HG02678 (cell line): ENCODE measurements around the gene ZSCAN31.
"Not testable (repeated sequence)": the region's sequence is repeated elsewhere in the genome, so short reads cannot be mapped to it uniquely, and the experiment has no call there.

ENCODE experiments used
- ATAC-seq: cut with Tn5 transposase; IDR thresholded peaks from one replicate; pipeline ENCODE4 v1.9.1; 2021; ENCODE audit warnings: mild to moderate bottlenecking, moderate library complexity; ENCODE audit not compliant: unreplicated experiment

Gene ZSCAN31

GRCh38 chr6:28323813-28324424 is 12.0 kb downstream of the ZSCAN31 start:
- no peak for ATAC-seq

- no peak for ATAC-seq
Observed at GRCh38 chr6:28322661-28323060, 13.3 kb downstream of the ZSCAN31 start.

- ATAC-seq: not testable (repeated sequence)
Observed at GRCh38 chr6:28317866-28318265, 18.1 kb downstream of the ZSCAN31 start.

GRCh38 chr6:28315628-28316027 is 20.3 kb downstream of the ZSCAN31 start:
- no peak for ATAC-seq

GRCh38 chr6:28312939-28313338 is 23.0 kb downstream of the ZSCAN31 start:
- no peak for ATAC-seq

- no peak for ATAC-seq
Observed at GRCh38 chr6:28311139-28311823, 24.7 kb downstream of the ZSCAN31 start.

GRCh38 chr6:28306363-28306762 is 29.6 kb downstream of the ZSCAN31 start:
- ATAC-seq: not testable (repeated sequence)

GRCh38 chr6:28303570-28303969 is 32.4 kb downstream of the ZSCAN31 start:
- ATAC-seq: peak; percentile 96

GRCh38 chr6:28296520-28297060 is 39.4 kb downstream of the ZSCAN31 start:
- no peak for ATAC-seq

GRCh38 chr6:28295326-28295725 is 40.6 kb downstream of the ZSCAN31 start:
- ATAC-seq: no peak

- no peak for ATAC-seq
Observed at GRCh38 chr6:28291573-28291972, 44.4 kb downstream of the ZSCAN31 start.

- no peak for ATAC-seq
Observed at GRCh38 chr6:28282926-28283325, 53.0 kb downstream of the ZSCAN31 start.

- peak; percentile 88 for ATAC-seq
Observed at GRCh38 chr6:28281288-28282064, 54.5 kb downstream of the ZSCAN31 start, which contains the start of gene PGBD1. PGBD1 (plus strand) TSS chr6:28281572; CDS start chr6:28283814, 2,242 bp downstream.

GRCh38 chr6:28280595-28281287 is 55.2 kb downstream of the ZSCAN31 start:
- no peak for ATAC-seq

- no peak for ATAC-seq
Observed at GRCh38 chr6:28277746-28278145, 58.2 kb downstream of the ZSCAN31 start.

- no peak for ATAC-seq
Observed at GRCh38 chr6:28274888-28275287, 61.1 kb downstream of the ZSCAN31 start.
